ENCODE results near the gene PPM1J. TPM values are rescaled to one million over a fixed set of nuclear protein-coding genes. Genes with fewer than 3 reads are reported as not detected.
A peak's percentile ranks its signal among the peaks of the same experiment; 100 is the strongest.

The PPM1J gene
- total and polyA plus RNA-seq, 9 of the 15 experiments (the other 6 are each of a cell fraction or from before 2014, with no cell fraction given), result 0.25 to 10.5 (median 4.2) TPM

DNA sequence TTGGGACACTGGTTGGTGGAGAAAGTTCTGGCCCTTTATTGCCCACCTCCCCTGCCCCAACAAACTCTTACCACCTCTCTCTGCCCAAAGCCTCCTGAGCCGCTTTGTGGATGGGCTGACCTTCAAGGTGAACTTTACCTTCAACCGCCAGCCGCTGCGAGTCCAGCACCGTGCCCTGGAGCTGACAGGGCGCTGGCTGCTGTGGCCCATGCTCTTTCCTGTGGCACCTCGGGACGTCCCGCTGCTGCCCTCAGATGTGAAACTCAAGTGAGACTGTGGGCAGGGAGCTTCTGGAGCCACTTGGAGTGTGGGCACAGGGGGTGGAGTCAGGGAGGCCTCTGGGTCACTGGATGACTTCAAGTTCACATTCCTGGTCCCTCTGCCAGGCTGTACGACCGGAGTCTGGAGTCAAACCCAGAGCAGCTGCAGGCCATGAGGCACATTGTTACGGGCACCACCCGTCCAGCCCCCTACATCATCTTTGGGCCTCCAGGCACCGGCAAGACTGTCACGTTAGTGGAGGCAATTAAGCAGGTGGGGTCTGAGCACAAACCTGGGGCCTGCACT lies 20.7 kb downstream of the PPM1J start:
- Histone ChIP-seq H2AFZ (ENCODE audit: low read depth, low read length) (no peak overlapping the region), H3K79me2 (ENCODE audit: control insufficient read depth, insufficient read depth, low read length) (peaks cover 9% of the 10 kb centered on the region; the same call in 2 of the 3 replicates), H3K36me3 (ENCODE audit: control insufficient read depth, insufficient read depth, low read length) (peaks cover 88% of the 10 kb centered on the region), H3K27ac (ENCODE audit: extremely low read depth, low read depth, low read length) (no peak overlapping the region), H3K9ac (ENCODE audit: insufficient read depth in 1 of 2, low read depth in 2 of 2, low read length in 2 of 2) (no peak overlapping the region), H3K4me1 (replicated peaks in 1 of 2; ENCODE audit: control insufficient read depth in 2 of 2, insufficient read depth in 2 of 2, low read length in 2 of 2) (peaks cover 32 to 44% of the 10 kb centered on the region in 2 experiments), H3K9me1 (ENCODE audit: control insufficient read depth, insufficient read depth, low read length) (peaks cover 8% of the 10 kb centered on the region), H3K9me3 (replicated peaks; ENCODE audit: control insufficient read depth, insufficient read depth, low read depth, low read length) (no peaks in the 10 kb centered on the region), H4K20me1 (replicated peaks; ENCODE audit: control insufficient read depth, insufficient read depth, low read length) (no peaks in the 10 kb centered on the region), H3K27me3 (ENCODE audit: control insufficient read depth in 2 of 2, insufficient read depth in 2 of 2, low read length in 2 of 2) (no peaks in the 10 kb centered on the region), H3K4me3 (no peak overlapping the region), H3K4me2 (ENCODE audit: insufficient read depth, low read length) (no peak overlapping the region)
- in situ Hi-C loops (cut with MboI) (no loop called here), intact Hi-C loops (cut with micrococcal nuclease) (no loop called here)
- no TSS peak for BruUV-seq (replicated peaks)
- DNase-seq (ENCODE audit: extremely low read depth in 1 of 4, low spot score in 3 of 4) (no peak), ATAC-seq (no peak), FAIRE-seq (no peak)
- ChIA-PET POLR2A (interaction anchor here (0.8 to 8.7 kb wide), 4 partner anchors 10 to 59 kb away, joined by 3 to 104 read pairs (median 4); partner anchors contain the start of gene MOV10), CTCF (ENCODE audit: low intra/inter-chr PET ratio) (no interaction called here)
- TF ChIP-seq, protein P1, sequence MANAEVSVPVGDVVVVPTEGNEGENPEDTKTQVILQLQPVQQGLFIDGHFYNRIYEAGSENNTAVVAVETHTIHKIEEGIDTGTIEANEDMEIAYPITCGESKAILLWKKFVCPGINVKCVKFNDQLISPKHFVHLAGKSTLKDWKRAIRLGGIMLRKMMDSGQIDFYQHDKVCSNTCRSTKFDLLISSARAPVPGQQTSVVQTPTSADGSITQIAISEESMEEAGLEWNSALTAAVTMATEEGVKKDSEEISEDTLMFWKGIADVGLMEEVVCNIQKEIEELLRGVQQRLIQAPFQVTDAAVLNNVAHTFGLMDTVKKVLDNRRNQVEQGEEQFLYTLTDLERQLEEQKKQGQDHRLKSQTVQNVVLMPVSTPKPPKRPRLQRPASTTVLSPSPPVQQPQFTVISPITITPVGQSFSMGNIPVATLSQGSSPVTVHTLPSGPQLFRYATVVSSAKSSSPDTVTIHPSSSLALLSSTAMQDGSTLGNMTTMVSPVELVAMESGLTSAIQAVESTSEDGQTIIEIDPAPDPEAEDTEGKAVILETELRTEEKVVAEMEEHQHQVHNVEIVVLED (CRISPR knock-in tag; IDR thresholded peaks at IDR 0.05), result no peak
- TF ChIP-seq POLR2G (IDR thresholded peaks at IDR 0.05; ENCODE audit: low read depth, low read length) (0 out of 2 replicates have a peak, but pooled peaks have one; percentile 14), ZNF75A (CRISPR knock-in tag; IDR thresholded peaks at IDR 0.05) (no peak), POLR2A (conservative IDR thresholded peaks at IDR 0.05) (no peak)
- TF ChIP-seq, protein P2, sequence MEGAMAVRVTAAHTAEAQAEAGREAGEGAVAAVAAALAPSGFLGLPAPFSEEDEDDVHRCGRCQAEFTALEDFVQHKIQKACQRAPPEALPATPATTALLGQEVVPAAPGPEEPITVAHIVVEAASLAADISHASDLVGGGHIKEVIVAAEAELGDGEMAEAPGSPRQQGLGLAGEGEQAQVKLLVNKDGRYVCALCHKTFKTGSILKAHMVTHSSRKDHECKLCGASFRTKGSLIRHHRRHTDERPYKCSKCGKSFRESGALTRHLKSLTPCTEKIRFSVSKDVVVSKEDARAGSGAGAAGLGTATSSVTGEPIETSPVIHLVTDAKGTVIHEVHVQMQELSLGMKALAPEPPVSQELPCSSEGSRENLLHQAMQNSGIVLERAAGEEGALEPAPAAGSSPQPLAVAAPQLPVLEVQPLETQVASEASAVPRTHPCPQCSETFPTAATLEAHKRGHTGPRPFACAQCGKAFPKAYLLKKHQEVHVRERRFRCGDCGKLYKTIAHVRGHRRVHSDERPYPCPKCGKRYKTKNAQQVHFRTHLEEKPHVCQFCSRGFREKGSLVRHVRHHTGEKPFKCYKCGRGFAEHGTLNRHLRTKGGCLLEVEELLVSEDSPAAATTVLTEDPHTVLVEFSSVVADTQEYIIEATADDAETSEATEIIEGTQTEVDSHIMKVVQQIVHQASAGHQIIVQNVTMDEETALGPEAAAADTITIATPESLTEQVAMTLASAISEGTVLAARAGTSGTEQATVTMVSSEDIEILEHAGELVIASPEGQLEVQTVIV (CRISPR knock-in tag; IDR thresholded peaks at IDR 0.05; ENCODE audit: borderline replicate concordance), result no peak
- WGBS (ENCODE audit: insufficient coverage, low coverage, missing lambda C conversion rate), result 99% methylated on average over 13 of the region's 15 CpGs
